IPS DF 4.7 (cell line): ENCODE results near the gene PYGL.

Experiments used
- DNase-seq: peaks from one replicate; pipeline ENCODE4 v3.0.0-alpha.2; 2013; ENCODE audit warnings: low spot score; ENCODE audit errors: extremely low read depth

Gene PYGL

GRCh38 chr14:50875359-50876070, 68.8 kb downstream of the PYGL start:
- DNase-seq: no peak

GRCh38 chr14:50874757-50875156, 69.5 kb downstream of the PYGL start:
- DNase-seq: no peak

GRCh38 chr14:50871914-50872732, 72.2 kb downstream of the PYGL start, which contains the start of gene ABHD12B:
Gene ABHD12B, plus strand, starts transcription at chr14:50872053. Its CDS starts 122 bp downstream, at chr14:50872175.
- DNase-seq: no peak

- DNase-seq: no peak
Measured at GRCh38 chr14:50871228-50871627, 73.1 kb downstream of the PYGL start.

- no peak for DNase-seq
Measured at GRCh38 chr14:50865391-50866076, 78.7 kb downstream of the PYGL start.

GRCh38 chr14:50864946-50865345, 79.3 kb downstream of the PYGL start:
- no peak for DNase-seq

GRCh38 chr14:50864237-50864636, 80.0 kb downstream of the PYGL start:
- no peak for DNase-seq

GRCh38 chr14:50862036-50862570, 82.2 kb downstream of the PYGL start:
- DNase-seq: no peak

- peak; percentile 51 for DNase-seq
Measured at GRCh38 chr14:50860478-50861086, 83.7 kb downstream of the PYGL start.

- no peak for DNase-seq
Measured at GRCh38 chr14:50859296-50859624, 85.0 kb downstream of the PYGL start.

GRCh38 chr14:50856660-50857059, 87.6 kb downstream of the PYGL start:
- DNase-seq: no peak

GRCh38 chr14:50855558-50855957, 88.7 kb downstream of the PYGL start:
- no peak for DNase-seq
